Endothelial cell of umbilical vein (primary cell): ENCODE measurements around the gene ATXN10.

Experiments
- CTCF ChIP-seq, 2 donors: IDR thresholded peaks; 1 replicate in 1 of 2; 2 replicates in 1 of 2; pipeline ENCODE4 v1.5.1; 2011; ENCODE audit warnings: low read length in 2 of 2, mild to moderate bottlenecking in 2 of 2, moderate library complexity in 2 of 2, control low read depth in 1 of 2, inconsistent platforms in 1 of 2, low read depth in 1 of 2; ENCODE audit not compliant: insufficient read depth in 1 of 2; ENCODE audit errors: extremely low read depth in 1 of 2
- EZH2 ChIP-seq: IDR thresholded peaks from 2 replicates; pipeline ENCODE4 v1.6.1; 2012; ENCODE audit warnings: borderline replicate concordance, low read depth, mild to moderate bottlenecking, moderate library complexity, low read length, inconsistent platforms; ENCODE audit not compliant: severe bottlenecking
- FOS ChIP-seq: IDR thresholded peaks from 2 replicates; pipeline ENCODE4 v1.6.1; 2011; ENCODE audit warnings: mild to moderate bottlenecking, low read length, moderate library complexity, borderline replicate concordance; ENCODE audit not compliant: insufficient read depth
- MYC ChIP-seq: IDR thresholded peaks from one replicate; pipeline ENCODE4 v1.6.1; 2011; ENCODE audit warnings: mild to moderate bottlenecking, low read depth, low read length
- POLR2A ChIP-seq: IDR thresholded peaks from 2 replicates; pipeline ENCODE4 v1.6.1; 2012; ENCODE audit warnings: low read depth, mild to moderate bottlenecking, control low read depth, low read length
- POLR2AphosphoS5 ChIP-seq: IDR thresholded peaks from 2 replicates; pipeline ENCODE4 v1.6.1; 2012; ENCODE audit warnings: low read depth, mild to moderate bottlenecking, control low read depth, low read length, moderate library complexity; ENCODE audit not compliant: insufficient read depth

DNA sequence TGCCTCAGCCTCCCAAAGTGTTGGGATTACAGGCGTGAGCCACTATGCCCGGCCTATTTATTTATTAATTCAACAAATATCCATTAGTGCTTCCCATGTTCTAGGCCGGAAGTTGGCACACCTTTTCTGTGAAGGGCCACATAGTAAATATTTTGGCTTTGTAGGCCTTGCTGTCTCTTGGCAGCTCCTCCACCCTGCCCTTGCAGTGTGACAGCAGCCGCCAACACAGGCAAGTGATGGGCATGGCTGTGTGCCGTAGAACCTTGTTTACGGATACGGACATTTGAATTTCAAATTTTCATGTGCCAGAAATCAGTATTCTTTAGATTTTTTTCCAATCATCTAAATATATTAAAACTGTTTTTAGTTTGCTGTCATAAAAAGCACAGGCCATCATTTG lies 165.9 kb downstream of the ATXN10 start:
- TF ChIP-seq CTCF (IDR thresholded peaks at IDR 0.05; ENCODE audit: extremely low read depth in 1 of 2, insufficient read depth in 1 of 2, low read depth in 1 of 2, low read length in 2 of 2): no peak
- TF ChIP-seq POLR2AphosphoS5: no peak
- no peak for TF ChIP-seq EZH2
- no peak for TF ChIP-seq POLR2A
- no peak for TF ChIP-seq FOS
- TF ChIP-seq MYC: no peak
